Natural killer cell (primary cell): ENCODE data around the gene PPP1R3G. TPM values are rescaled to one million over a fixed set of nuclear protein-coding genes. Genes with fewer than 3 reads are reported as not detected.

Source experiments
- ATAC-seq, 3 donors: fragments of 150-1000 bp in 2 of 3; fragments of 200-7000 bp in 1 of 3; cut with Tn5 transposase; 1 replicate in 1 of 3; 2 replicates in 2 of 3; pipeline ENCODE4 v1.10.0; 2021; ENCODE audit warnings: mild to moderate bottlenecking in 2 of 3, moderate library complexity in 2 of 3
- DNase-seq, 2 donors: peaks; one replicate each; pipeline versions ENCODE4 v3.0.0 to v3.0.0-alpha.2; 2013 to 2021; ENCODE audit warnings: mixed read lengths in 1 of 2
- H3K27ac ChIP-seq: one replicate; pipeline ENCODE4 v1.5.1; 2013; ENCODE audit warnings: mild to moderate bottlenecking, low read length
- H3K27me3 ChIP-seq: one replicate; pipeline ENCODE4 v1.6.1; 2013; ENCODE audit warnings: low read length; ENCODE audit not compliant: control insufficient read depth, insufficient read depth
- H3K36me3 ChIP-seq: one replicate; pipeline ENCODE4 v1.6.1; 2013; ENCODE audit warnings: low read length; ENCODE audit not compliant: control insufficient read depth, insufficient read depth
- H3K4me1 ChIP-seq: one replicate; pipeline ENCODE4 v1.6.1; 2013; ENCODE audit warnings: low read length; ENCODE audit not compliant: control insufficient read depth, insufficient read depth
- H3K4me3 ChIP-seq: one replicate; pipeline ENCODE4 v1.5.1; 2013; ENCODE audit warnings: low read length
- H3K9me3 ChIP-seq: one replicate; pipeline ENCODE4 v1.6.1; 2013; ENCODE audit warnings: low read length; ENCODE audit not compliant: control insufficient read depth, insufficient read depth
- H3K27ac Mint-ChIP-seq, 2 donors: one replicate each; pipeline ENCODE4 v1.8.0; 2022; ENCODE audit warnings: mild to moderate bottlenecking in 2 of 2, mixed read lengths in 2 of 2, moderate library complexity in 1 of 2
- H3K27me3 Mint-ChIP-seq, 2 donors: one replicate each; pipeline ENCODE4 v1.8.0; 2022; ENCODE audit warnings: low read depth in 2 of 2, mixed read lengths in 2 of 2
- H3K36me3 Mint-ChIP-seq: one replicate; pipeline ENCODE4 v1.8.0; 2022; ENCODE audit warnings: mixed read lengths
- H3K4me1 Mint-ChIP-seq, 2 donors: one replicate each; pipeline ENCODE4 v1.8.0; 2022; ENCODE audit warnings: mixed read lengths in 2 of 2
- H3K4me3 Mint-ChIP-seq: one replicate; pipeline ENCODE4 v1.8.0; 2022; ENCODE audit warnings: mild to moderate bottlenecking, moderate library complexity, mixed read lengths
- H3K9me3 Mint-ChIP-seq, 2 donors: one replicate each; pipeline ENCODE4 v1.8.0; 2022; ENCODE audit warnings: mixed read lengths in 2 of 2
- CTCF ChIP-seq: fragments of 200-600 bp; IDR thresholded peaks from one replicate; pipeline ENCODE4 v1.8.0; 2022; ENCODE audit warnings: antibody characterized with exemption
- WGBS: methylation state at CpG from one replicate; pipeline ENCODE4 v1.1.7; 2013; ENCODE audit warnings: missing lambda C conversion rate; ENCODE audit not compliant: insufficient coverage; 5-methylcytosine and 5-hydroxymethylcytosine counted together
- intact Hi-C: fragments of 100-400 bp; cut with micrococcal nuclease; formaldehyde crosslinking; loops from one replicate; pipeline ENCODE4 v1.14.2; 2022
- total RNA-seq, 4 donors: library from RNA; stranded (reverse); fragments of 120-200 nt in 1 of 4; gene quantifications; one replicate each; pipeline versions ENCODE4 v1.2.3 to v1.2.4, GENCODE V29; 2013 to 2022

Gene PPP1R3G
- total RNA-seq, 3 donors from 2014 or later (not counting 1 experiment from before 2014, with no cell fraction given): 0.07 TPM; not detected in 2

GRCh38 chr6:5054245-5054873 lies 30.8 kb upstream of the PPP1R3G start:
- Histone ChIP-seq H3K36me3 (no peaks in the 10 kb centered on the region), H3K4me1 (no peaks in the 10 kb centered on the region), H3K9me3 (peaks cover 11% of the 10 kb centered on the region), H3K27me3 (no peaks in the 10 kb centered on the region), H3K4me3 (no peak overlapping the region), H3K27ac (no peak overlapping the region)
- DNase-seq (no peak), ATAC-seq (no peak)
- Mint-ChIP-seq H3K4me3 (no peak overlapping the region), H3K36me3 (peaks cover 13% of the 10 kb centered on the region), H3K27me3 (peaks cover 8 to 27% of the 10 kb centered on the region in 2 donors), H3K27ac (no peak overlapping the region), H3K4me1 (no peaks in the 10 kb centered on the region), H3K9me3 (peaks cover 4 to 7% of the 10 kb centered on the region in 2 donors)
- no peak for TF ChIP-seq CTCF
- 78% methylated on average over 6 of the region's 6 CpGs for WGBS
- intact Hi-C loops: no loop called here

- H3K4me1 ChIP-seq: no peaks in the 10 kb centered on the region
- WGBS: 91% methylated on average over 4 of the region's 4 CpGs
These were observed 30.0 kb upstream of the PPP1R3G start for GRCh38 chr6:5055118-5055517.

GRCh38 chr6:5058254-5058653 lies 26.9 kb upstream of the PPP1R3G start:
- H3K27me3 Mint-ChIP-seq: peaks cover 7 to 24% of the 10 kb centered on the region in 2 donors
- DNase-seq (no peak), ATAC-seq (no peak)
- H3K36me3 ChIP-seq: no peaks in the 10 kb centered on the region
- TF ChIP-seq CTCF: no peak
- no peaks in the 10 kb centered on the region for H3K9me3 ChIP-seq
- no peaks in the 10 kb centered on the region for H3K4me1 ChIP-seq
- no peaks in the 10 kb centered on the region for H3K27me3 ChIP-seq
- no peak overlapping the region for H3K27ac ChIP-seq
- intact Hi-C loops: no loop called here
- H3K4me3 Mint-ChIP-seq: no peak overlapping the region
- 34% methylated on average over 8 of the region's 8 CpGs for WGBS
- H3K4me3 ChIP-seq: no peak overlapping the region
- no peak overlapping the region for H3K27ac Mint-ChIP-seq
- no peaks in the 10 kb centered on the region for H3K4me1 Mint-ChIP-seq
- H3K36me3 Mint-ChIP-seq: no peaks in the 10 kb centered on the region
- H3K9me3 Mint-ChIP-seq: no peaks in the 10 kb centered on the region

More at GRCh38 chr6:5055118-5055517, 30.0 kb upstream of the PPP1R3G start:
- no peak for TF ChIP-seq CTCF
- Histone ChIP-seq H3K36me3 (no peaks in the 10 kb centered on the region), H3K27me3 (no peaks in the 10 kb centered on the region), H3K9me3 (peaks cover 8% of the 10 kb centered on the region), H3K4me3 (no peak overlapping the region), H3K27ac (no peak overlapping the region)
- DNase-seq: no peak
- H3K9me3 Mint-ChIP-seq: peaks cover 4 to 7% of the 10 kb centered on the region in 2 donors
- no peak overlapping the region for H3K27ac Mint-ChIP-seq
- H3K4me1 Mint-ChIP-seq: no peaks in the 10 kb centered on the region
- ATAC-seq: no peak
- intact Hi-C loops: no loop called here
- no peak overlapping the region for H3K4me3 Mint-ChIP-seq
- peaks cover 13% of the 10 kb centered on the region for H3K36me3 Mint-ChIP-seq
- peaks cover 8 to 34% of the 10 kb centered on the region in 2 donors for H3K27me3 Mint-ChIP-seq
